MM.1S (cell line): ENCODE results near the gene NANOS3.

ENCODE experiments used
- DNase-seq: peaks from one replicate; pipeline ENCODE4 v3.0.0-alpha.2; 2015
- H2AFZ ChIP-seq: fragments of 300-600 bp; sonication (generic); 2 replicates; pipeline ENCODE4 v1.6.0; 2016; ENCODE audit warnings: antibody characterized with exemption, low read length
- H3F3A ChIP-seq: fragments of 300-600 bp; sonication (generic); 2 replicates; pipeline ENCODE4 v1.6.1; 2016; ENCODE audit warnings: mild to moderate bottlenecking, antibody characterized with exemption, low read length, moderate library complexity, mixed read lengths; ENCODE audit not compliant: insufficient read depth
- H3K27ac ChIP-seq: fragments of 300-600 bp; sonication (generic); 2 replicates; pipeline ENCODE4 v1.5.1; 2016; ENCODE audit warnings: mild to moderate bottlenecking, low read length
- H3K27me3 ChIP-seq: fragments of 300-600 bp; sonication (generic); replicated peaks from 2 replicates; pipeline ENCODE4 v1.6.0; 2016; ENCODE audit warnings: low read length; ENCODE audit not compliant: insufficient read depth
- H3K36me3 ChIP-seq: fragments of 300-600 bp; sonication (generic); replicated peaks from 2 replicates; pipeline ENCODE4 v1.6.1; 2016; ENCODE audit warnings: mild to moderate bottlenecking, low read length, mixed read lengths; ENCODE audit not compliant: insufficient read depth
- H3K4me1 ChIP-seq: fragments of 300-600 bp; sonication (generic); 2 replicates; pipeline ENCODE4 v1.6.1; 2016; ENCODE audit warnings: low read length, mixed read lengths
- H3K4me2 ChIP-seq: fragments of 300-600 bp; sonication (generic); 2 replicates; pipeline ENCODE4 v1.6.0; 2016; ENCODE audit warnings: low read depth, low read length
- H3K4me3 ChIP-seq: fragments of 300-600 bp; sonication (generic); 2 replicates; pipeline ENCODE4 v1.5.1; 2016; ENCODE audit warnings: low read length, mixed read lengths
- H3K79me2 ChIP-seq: fragments of 300-600 bp; sonication (generic); 2 replicates; pipeline ENCODE4 v1.6.1; 2016; ENCODE audit warnings: mixed run types, low read length, mixed read lengths
- H3K9ac ChIP-seq: fragments of 300-600 bp; sonication (generic); 2 replicates; pipeline ENCODE4 v1.6.1; 2016; ENCODE audit warnings: low read length, mixed read lengths
- H3K9me2 ChIP-seq: fragments of 300-600 bp; sonication (generic); replicated peaks from 2 replicates; pipeline ENCODE4 v1.6.1; 2016; ENCODE audit warnings: mild to moderate bottlenecking, low read length, mixed read lengths; ENCODE audit not compliant: insufficient read depth
- H3K9me3 ChIP-seq: fragments of 300-600 bp; sonication (generic); replicated peaks from 2 replicates; pipeline ENCODE4 v1.6.1; 2016; ENCODE audit warnings: mild to moderate bottlenecking, low read length, mixed read lengths; ENCODE audit not compliant: insufficient read depth
- H4K20me1 ChIP-seq: fragments of 300-600 bp; sonication (generic); 2 replicates; pipeline ENCODE4 v1.6.1; 2016; ENCODE audit warnings: mild to moderate bottlenecking, low read length, moderate library complexity, mixed read lengths; ENCODE audit not compliant: insufficient read depth
- EZH2 ChIP-seq: fragments of 300-600 bp; sonication (generic); optimal IDR thresholded peaks from 2 replicates; pipeline ENCODE3; 2017; ENCODE audit warnings: low read depth, mild to moderate bottlenecking, antibody characterized with exemption, low read length, mixed read lengths
- EZH2phosphoT487 ChIP-seq: fragments of 300-600 bp; sonication (generic); IDR thresholded peaks from 2 replicates; pipeline ENCODE4 v1.6.1; 2018; ENCODE audit warnings: antibody characterized with exemption, low read length
- TF ChIP-seq, protein P1 (sequence below): fragments of 300-600 bp; sonication (generic); IDR thresholded peaks from 2 replicates; pipeline ENCODE4 v1.5.1; 2016; ENCODE audit warnings: antibody characterized with exemption, low read length, mixed read lengths

The NANOS3 gene

DNA sequence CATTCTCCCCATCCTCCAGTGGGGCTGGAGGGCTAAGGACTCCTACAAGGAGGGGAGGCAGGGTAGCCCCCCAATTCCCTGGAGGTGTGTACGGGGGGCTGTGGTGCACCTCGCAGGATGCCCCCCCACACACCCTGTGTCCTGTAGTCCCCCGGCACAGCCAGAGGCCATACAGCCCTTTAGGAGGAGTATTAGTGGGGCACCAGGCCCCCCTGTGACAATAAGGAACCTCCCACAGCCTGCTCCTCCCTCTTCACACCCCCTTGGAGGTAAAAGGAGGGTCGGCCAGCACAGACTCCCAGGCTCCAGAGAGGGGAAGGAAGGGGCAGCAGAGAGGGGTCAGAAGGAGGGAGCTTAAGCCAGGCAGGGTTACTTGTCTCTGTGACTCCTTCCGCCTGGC lies at the start of gene NANOS3:
NANOS3 (plus strand) TSS at position 301 of the 400 bp plus-strand sequence. CDS start 115 bp downstream, outside the sequence.
- Histone ChIP-seq H3K27ac (no peak within 1 kb of the TSS), H3K4me1 (peaks cover 16% of the 10 kb centered on the region), H3K4me3 (no peak within 1 kb of the TSS), H2AFZ (no peak within 1 kb of the TSS), H3K9ac (no peak within 1 kb of the TSS), H4K20me1 (no peaks in the 10 kb centered on the region), H3K9me3 (no peaks in the 10 kb centered on the region), H3K4me2 (no peak within 1 kb of the TSS), H3K36me3 (no peaks in the 10 kb centered on the region), H3K79me2 (no peaks in the 10 kb centered on the region), H3F3A (no peaks in the 10 kb centered on the region), H3K27me3 (peaks cover 54% of the 10 kb centered on the region), H3K9me2 (no peaks in the 10 kb centered on the region)
- no peak for TF ChIP-seq EZH2phosphoT487
- TF ChIP-seq, protein P1, sequence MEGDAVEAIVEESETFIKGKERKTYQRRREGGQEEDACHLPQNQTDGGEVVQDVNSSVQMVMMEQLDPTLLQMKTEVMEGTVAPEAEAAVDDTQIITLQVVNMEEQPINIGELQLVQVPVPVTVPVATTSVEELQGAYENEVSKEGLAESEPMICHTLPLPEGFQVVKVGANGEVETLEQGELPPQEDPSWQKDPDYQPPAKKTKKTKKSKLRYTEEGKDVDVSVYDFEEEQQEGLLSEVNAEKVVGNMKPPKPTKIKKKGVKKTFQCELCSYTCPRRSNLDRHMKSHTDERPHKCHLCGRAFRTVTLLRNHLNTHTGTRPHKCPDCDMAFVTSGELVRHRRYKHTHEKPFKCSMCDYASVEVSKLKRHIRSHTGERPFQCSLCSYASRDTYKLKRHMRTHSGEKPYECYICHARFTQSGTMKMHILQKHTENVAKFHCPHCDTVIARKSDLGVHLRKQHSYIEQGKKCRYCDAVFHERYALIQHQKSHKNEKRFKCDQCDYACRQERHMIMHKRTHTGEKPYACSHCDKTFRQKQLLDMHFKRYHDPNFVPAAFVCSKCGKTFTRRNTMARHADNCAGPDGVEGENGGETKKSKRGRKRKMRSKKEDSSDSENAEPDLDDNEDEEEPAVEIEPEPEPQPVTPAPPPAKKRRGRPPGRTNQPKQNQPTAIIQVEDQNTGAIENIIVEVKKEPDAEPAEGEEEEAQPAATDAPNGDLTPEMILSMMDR = no peak
- TF ChIP-seq EZH2 = no peak
- DNase-seq = no peak

DNA sequence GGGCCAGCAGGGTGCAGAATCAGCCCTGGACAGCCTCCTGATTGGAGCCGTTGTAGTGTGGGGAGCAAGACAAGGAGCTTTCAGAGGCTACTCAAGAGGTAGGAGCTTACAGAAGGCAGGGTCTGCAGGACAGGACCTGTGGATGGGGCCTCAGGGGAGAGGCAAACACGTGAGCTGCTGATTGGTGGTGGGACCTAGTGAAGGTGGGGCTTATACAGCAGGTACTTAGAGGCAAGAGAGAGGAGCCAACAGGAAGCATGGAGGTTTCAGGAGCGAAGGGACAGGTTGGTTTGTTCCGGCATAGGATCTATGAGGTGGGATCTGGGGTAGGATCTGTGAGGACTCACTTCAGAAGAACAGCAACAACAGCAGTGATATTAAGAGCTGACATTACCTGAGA lies 49.3 kb upstream of the NANOS3 start:
- H3K36me3 ChIP-seq = no peaks in the 10 kb centered on the region

DNA sequence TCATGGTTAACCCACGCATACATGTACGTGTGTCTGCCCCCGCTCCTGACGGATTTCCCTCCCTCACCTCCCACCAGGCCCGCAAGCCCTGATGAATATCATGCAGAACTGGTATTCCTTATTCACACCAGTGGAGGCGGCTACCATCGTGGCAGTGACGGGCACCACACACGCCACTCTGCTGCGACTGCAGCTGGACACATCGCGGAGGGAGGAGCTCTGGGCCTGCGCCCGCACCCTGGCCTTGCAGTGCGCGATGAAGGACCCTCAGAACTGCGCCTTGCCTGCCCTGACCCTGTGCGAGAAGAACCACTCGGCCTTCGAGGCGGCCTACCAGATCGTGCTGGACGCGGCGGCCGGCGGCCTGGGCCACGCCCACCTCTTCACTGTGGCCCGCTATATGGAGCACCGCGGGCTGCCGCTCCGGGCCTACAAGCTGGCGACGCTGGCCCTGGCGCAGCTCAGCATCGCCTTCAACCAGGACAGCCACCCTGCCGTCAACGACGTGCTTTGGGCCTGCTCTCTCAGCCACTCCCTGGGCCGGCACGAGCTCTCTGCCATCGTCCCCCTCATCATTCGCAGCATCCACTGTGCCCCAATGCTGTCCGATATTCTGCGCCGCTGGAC lies 46.7 kb upstream of the NANOS3 start:
- Histone ChIP-seq H3F3A (peaks cover 9% of the 10 kb centered on the region; the same call in 1 of the 2 replicates), H4K20me1 (no peaks in the 10 kb centered on the region), H3K27ac (no peak overlapping the region), H3K9ac (no peak overlapping the region), H3K9me2 (no peaks in the 10 kb centered on the region), H3K79me2 (no peaks in the 10 kb centered on the region), H3K9me3 (no peaks in the 10 kb centered on the region), H2AFZ (no peak overlapping the region), H3K4me2 (no peak overlapping the region), H3K27me3 (no peaks in the 10 kb centered on the region), H3K4me1 (peaks cover 11% of the 10 kb centered on the region), H3K4me3 (no peak overlapping the region), H3K36me3 (no peaks in the 10 kb centered on the region)
- TF ChIP-seq EZH2 = no peak
- TF ChIP-seq, protein P1 = no peak
- no peak for TF ChIP-seq EZH2phosphoT487
- no peak for DNase-seq

More for the DNA sequence above, 49.3 kb upstream of the NANOS3 start:
- H3K9me2 ChIP-seq = no peaks in the 10 kb centered on the region
- no peaks in the 10 kb centered on the region for H3F3A ChIP-seq
- no peaks in the 10 kb centered on the region for H3K27me3 ChIP-seq
- H3K4me2 ChIP-seq = no peak overlapping the region
- TF ChIP-seq, protein P1 = no peak
- TF ChIP-seq EZH2phosphoT487 (no peak), EZH2 (no peak)
- no peaks in the 10 kb centered on the region for H4K20me1 ChIP-seq
- H3K79me2 ChIP-seq = no peaks in the 10 kb centered on the region
- no peak overlapping the region for H3K27ac ChIP-seq
- no peaks in the 10 kb centered on the region for H3K4me1 ChIP-seq
- no peak overlapping the region for H2AFZ ChIP-seq
- no peaks in the 10 kb centered on the region for H3K9me3 ChIP-seq
- no peak for DNase-seq
- no peak overlapping the region for H3K4me3 ChIP-seq
- no peak overlapping the region for H3K9ac ChIP-seq
